GM12873 (cell line): ENCODE data around the gene NAGPA.

Experiments
- CTCF ChIP-seq: IDR thresholded peaks from 2 replicates; pipeline ENCODE4 v1.5.1; 2012; ENCODE audit warnings: low read depth, mild to moderate bottlenecking, moderate library complexity, low read length, control low read depth; ENCODE audit not compliant: insufficient read depth; ENCODE audit errors: missing control alignments

NAGPA gene

GRCh38 chr16:5004311-5004710 is 29.4 kb downstream of the NAGPA start:
- TF ChIP-seq CTCF: no peak

- no peak for TF ChIP-seq CTCF
These were observed 29.9 kb downstream of the NAGPA start for GRCh38 chr16:5003828-5004227.

GRCh38 chr16:5003211-5003610 is 30.5 kb downstream of the NAGPA start:
- no peak for TF ChIP-seq CTCF

GRCh38 chr16:5002699-5003143 is 31.0 kb downstream of the NAGPA start:
- TF ChIP-seq CTCF: no peak

GRCh38 chr16:5001986-5002385 is 31.7 kb downstream of the NAGPA start:
- TF ChIP-seq CTCF: no peak

- no peak for TF ChIP-seq CTCF
These were observed 32.2 kb downstream of the NAGPA start for GRCh38 chr16:5001571-5001970.

GRCh38 chr16:5000573-5001001 is 33.1 kb downstream of the NAGPA start:
- TF ChIP-seq CTCF: no peak
